ENCODE data around the gene C1orf210.

C1orf210 gene

DNA sequence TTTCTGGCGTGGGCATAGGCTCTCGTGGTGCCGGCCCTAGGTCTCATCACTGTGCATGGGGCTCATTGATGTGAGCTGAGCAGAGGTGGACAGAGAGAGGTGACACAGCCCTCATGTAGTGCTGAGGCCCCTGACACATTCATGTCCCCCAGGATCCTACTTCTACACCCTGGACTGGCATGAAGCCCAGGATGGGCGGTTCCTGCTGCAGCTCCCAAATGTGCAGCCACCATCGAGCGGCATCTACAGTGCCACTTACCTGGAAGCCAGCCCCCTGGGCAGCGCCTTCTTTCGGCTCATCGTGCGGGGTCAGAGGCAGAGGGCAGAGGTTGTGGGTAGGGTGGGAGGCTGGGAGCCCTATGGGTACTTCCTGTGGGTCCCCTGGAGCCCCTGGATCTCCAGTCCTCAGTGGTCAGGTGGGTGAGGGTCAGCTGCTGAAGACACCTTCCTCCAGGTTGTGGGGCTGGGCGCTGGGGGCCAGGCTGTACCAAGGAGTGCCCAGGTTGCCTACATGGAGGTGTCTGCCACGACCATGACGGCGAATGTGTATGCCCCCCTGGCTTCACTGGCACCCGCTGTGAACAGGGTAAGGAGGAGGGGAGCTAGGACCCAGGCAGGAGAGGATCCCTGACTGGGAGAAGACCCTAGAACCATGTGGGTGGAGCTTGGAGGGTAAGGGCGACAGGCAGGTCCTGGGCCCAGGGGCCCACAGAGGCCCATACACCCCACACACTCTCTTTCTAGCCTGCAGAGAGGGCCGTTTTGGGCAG, 21.5 kb upstream of the C1orf210 start:
- TF ChIP-seq, protein P1, sequence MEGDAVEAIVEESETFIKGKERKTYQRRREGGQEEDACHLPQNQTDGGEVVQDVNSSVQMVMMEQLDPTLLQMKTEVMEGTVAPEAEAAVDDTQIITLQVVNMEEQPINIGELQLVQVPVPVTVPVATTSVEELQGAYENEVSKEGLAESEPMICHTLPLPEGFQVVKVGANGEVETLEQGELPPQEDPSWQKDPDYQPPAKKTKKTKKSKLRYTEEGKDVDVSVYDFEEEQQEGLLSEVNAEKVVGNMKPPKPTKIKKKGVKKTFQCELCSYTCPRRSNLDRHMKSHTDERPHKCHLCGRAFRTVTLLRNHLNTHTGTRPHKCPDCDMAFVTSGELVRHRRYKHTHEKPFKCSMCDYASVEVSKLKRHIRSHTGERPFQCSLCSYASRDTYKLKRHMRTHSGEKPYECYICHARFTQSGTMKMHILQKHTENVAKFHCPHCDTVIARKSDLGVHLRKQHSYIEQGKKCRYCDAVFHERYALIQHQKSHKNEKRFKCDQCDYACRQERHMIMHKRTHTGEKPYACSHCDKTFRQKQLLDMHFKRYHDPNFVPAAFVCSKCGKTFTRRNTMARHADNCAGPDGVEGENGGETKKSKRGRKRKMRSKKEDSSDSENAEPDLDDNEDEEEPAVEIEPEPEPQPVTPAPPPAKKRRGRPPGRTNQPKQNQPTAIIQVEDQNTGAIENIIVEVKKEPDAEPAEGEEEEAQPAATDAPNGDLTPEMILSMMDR (conservative IDR thresholded peaks at IDR 0.05; ENCODE audit: control insufficient read depth, insufficient read depth, low read depth, low read length) = no peak
- DNase-seq (ENCODE audit: low read depth) = no peak
- no peak overlapping the region for H3K4me3 ChIP-seq (ENCODE audit: control insufficient read depth, low read depth, low read length)

DNA sequence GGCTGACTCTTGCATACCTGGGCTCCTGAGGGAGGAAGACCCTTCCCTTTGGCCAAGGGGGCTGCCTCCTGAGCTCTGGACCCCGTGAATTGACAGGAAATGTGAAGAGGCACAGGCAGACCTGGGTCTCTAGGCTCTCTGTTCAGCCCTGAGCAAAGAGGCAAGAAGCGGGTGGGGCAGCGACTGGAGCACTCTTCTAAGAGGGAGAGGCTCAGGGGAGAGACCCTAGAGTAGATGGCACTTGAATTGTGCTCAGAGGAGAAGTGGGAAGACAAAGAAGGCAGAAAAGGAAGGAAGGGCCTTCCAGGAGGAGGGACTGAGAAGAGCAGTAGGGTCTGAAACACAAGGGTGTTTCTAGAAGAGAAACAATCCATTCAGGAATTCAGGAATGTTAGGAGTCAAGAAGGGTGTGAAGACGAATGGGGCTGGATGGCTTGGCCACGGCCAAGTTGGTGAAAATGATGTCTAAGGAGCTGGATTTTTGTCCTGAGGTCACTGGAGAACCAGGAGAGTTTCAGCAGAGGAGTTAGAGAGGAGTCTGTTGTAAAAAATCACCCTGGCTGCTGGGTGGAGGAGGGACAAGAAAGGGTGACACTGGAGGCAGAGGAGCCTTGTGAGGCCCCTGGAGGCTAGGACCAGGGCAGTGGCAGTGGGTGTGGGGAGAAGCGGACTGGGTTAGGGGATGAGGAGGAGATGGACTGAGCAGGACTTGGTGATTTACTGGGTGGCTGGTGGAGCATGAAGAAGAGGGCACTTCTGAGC, 20.7 kb upstream of the C1orf210 start:
- H3K4me3 ChIP-seq (ENCODE audit: control insufficient read depth, low read depth, low read length) = no peak overlapping the region
- TF ChIP-seq, protein P1 (conservative IDR thresholded peaks at IDR 0.05; ENCODE audit: control insufficient read depth, insufficient read depth, low read depth, low read length) = no peak
- no peak for DNase-seq (ENCODE audit: low read depth)

DNA sequence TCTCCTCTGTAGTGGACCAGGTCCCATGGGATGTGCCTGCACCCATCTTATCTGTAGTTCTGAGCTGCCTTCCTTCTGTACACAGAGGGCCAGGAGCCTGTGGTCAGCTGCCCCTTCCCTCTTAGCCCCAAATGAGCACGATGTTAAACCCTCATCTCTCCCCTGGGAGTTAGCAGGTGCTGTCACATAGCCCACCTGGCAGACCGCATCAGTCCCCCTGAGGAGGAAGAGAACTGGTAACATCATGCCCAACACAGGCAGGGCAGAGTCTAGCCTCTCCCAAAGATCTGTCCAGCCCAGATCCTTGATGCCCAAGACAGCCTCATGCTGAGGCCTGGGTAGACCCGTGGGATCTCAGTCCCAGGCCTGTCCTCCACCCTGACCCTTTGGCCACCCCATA, 20.1 kb upstream of the C1orf210 start:
- TF ChIP-seq, protein P1 (conservative IDR thresholded peaks at IDR 0.05; ENCODE audit: control insufficient read depth, insufficient read depth, low read depth, low read length) = no peak
- DNase-seq (ENCODE audit: low read depth) = no peak
- H3K4me3 ChIP-seq (ENCODE audit: control insufficient read depth, low read depth, low read length) = no peak overlapping the region

DNA sequence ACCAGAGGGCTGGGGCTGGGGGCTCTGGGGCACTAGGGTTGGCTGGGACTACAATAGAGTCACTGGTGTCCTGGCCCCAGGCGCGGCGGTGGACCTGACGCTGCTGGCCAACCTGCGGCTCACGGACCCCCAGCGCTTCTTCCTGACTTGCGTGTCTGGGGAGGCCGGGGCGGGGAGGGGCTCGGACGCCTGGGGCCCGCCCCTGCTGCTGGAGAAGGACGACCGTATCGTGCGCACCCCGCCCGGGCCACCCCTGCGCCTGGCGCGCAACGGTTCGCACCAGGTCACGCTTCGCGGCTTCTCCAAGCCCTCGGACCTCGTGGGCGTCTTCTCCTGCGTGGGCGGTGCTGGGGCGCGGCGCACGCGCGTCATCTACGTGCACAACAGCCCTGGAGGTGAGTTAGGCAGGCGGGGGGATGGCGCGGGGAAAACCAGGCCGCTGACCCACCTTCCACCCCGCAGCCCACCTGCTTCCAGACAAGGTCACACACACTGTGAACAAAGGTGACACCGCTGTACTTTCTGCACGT, 19.5 kb upstream of the C1orf210 start:
- no peak overlapping the region for H3K4me3 ChIP-seq (ENCODE audit: control insufficient read depth, low read depth, low read length)
- TF ChIP-seq, protein P1 (conservative IDR thresholded peaks at IDR 0.05; ENCODE audit: control insufficient read depth, insufficient read depth, low read depth, low read length) = no peak
- DNase-seq (ENCODE audit: low read depth) = no peak

DNA sequence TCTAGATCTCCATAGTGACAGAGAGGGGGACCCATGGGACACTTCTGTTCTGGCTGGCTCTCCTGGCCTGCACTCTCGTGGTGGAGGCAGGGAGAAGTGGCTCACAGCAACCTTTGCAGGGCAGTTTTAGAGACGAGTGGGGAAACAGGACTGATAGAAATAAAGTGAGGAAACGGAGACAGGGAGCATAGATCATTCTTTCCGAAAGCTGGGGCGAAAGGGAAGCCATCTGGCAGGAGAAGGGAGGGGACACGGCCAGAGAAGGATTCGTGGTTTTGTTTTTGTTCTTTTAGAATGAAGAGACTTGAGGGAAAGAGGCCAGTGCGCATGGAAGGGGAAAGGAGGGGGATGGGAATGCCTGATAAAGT, 18.9 kb upstream of the C1orf210 start:
- TF ChIP-seq, protein P1 (conservative IDR thresholded peaks at IDR 0.05; ENCODE audit: control insufficient read depth, insufficient read depth, low read depth, low read length) = no peak
- no peak overlapping the region for H3K4me3 ChIP-seq (ENCODE audit: control insufficient read depth, low read depth, low read length)
- no peak for DNase-seq (ENCODE audit: low read depth)

DNA sequence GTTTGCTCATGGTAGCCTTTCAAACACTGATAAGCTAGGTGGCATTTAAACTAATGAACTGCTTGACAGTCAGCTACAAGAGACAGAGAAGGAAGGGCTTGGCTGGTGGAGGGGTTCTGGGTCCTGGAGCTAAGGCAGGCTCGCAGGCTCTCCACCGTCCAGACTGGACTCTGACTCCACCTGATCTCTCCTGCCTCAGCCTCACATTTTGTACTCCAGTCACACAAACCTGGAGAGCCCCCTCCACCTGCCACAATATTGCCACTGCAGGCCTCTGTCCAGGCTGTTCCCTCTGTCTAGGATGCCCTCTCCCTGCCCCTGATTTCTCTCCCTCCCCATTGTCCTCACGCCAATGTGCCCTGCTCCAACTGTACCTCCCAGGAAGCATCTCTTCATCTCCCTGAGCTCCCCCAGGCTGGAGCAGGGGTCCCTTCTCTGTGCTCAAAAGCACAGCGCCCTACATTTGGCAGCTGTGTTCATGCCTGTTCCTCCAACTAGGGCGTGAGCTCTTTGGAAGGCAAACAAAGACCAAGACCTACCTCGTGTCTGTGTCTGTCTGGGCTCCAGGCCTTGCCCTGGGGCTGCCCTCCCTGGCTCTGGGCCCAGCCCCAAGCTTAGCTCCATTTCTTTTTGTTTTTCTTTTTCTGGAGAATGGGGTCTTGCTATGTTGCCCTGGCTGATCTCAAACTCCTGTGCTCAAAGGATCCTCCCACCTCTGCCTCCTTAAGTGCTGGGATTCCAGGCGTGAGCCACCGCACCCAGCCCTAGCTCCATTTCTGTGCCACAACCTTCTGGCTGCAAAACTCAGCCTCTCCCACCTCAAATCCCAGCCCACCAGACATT, 18.3 kb upstream of the C1orf210 start:
- TF ChIP-seq, protein P1 (conservative IDR thresholded peaks at IDR 0.05; ENCODE audit: control insufficient read depth, insufficient read depth, low read depth, low read length) = no peak
- DNase-seq (ENCODE audit: low read depth) = no peak
- H3K4me3 ChIP-seq (ENCODE audit: control insufficient read depth, low read depth, low read length) = no peak overlapping the region
